HG03571 (cell line): ENCODE data around the gene CKAP2L.
A peak's percentile ranks its signal among the peaks of the same experiment; 100 is the strongest.

ENCODE experiments used
- ATAC-seq: cut with Tn5 transposase; IDR thresholded peaks from one replicate; pipeline ENCODE4 v1.9.1; 2021; ENCODE audit not compliant: unreplicated experiment

The CKAP2L gene

GRCh38 chr2:112764071-112765044 is at the start of gene CKAP2L:
CKAP2L (minus strand) TSS chr2:112764609; CDS start chr2:112764598, 11 bp downstream.
- peak; percentile 95 for ATAC-seq

- ATAC-seq = no peak
Observed at GRCh38 chr2:112813280-112813966, 49.0 kb upstream of the CKAP2L start.

- no peak for ATAC-seq
Observed at GRCh38 chr2:112812318-112813267, 48.2 kb upstream of the CKAP2L start.

- no peak for ATAC-seq
Observed at GRCh38 chr2:112811841-112812306, 47.5 kb upstream of the CKAP2L start.

GRCh38 chr2:112811276-112811831 is 46.9 kb upstream of the CKAP2L start:
- ATAC-seq = no peak

GRCh38 chr2:112809112-112809511 is 44.7 kb upstream of the CKAP2L start:
- no peak for ATAC-seq

GRCh38 chr2:112807233-112807807 is 42.9 kb upstream of the CKAP2L start:
- ATAC-seq = no peak

GRCh38 chr2:112805542-112805941 is 41.1 kb upstream of the CKAP2L start:
- ATAC-seq = no peak

GRCh38 chr2:112803691-112804521 is 39.5 kb upstream of the CKAP2L start:
- ATAC-seq = no peak

GRCh38 chr2:112800881-112801583 is 36.6 kb upstream of the CKAP2L start:
- no peak for ATAC-seq

GRCh38 chr2:112798979-112799975 is 34.9 kb upstream of the CKAP2L start:
- ATAC-seq = no peak

- no peak for ATAC-seq
Observed at GRCh38 chr2:112796486-112796885, 32.1 kb upstream of the CKAP2L start.

GRCh38 chr2:112795774-112796173 is 31.4 kb upstream of the CKAP2L start:
- ATAC-seq = no peak

- no peak for ATAC-seq
Observed at GRCh38 chr2:112794841-112795240, 30.4 kb upstream of the CKAP2L start.

GRCh38 chr2:112794131-112794733 is 29.8 kb upstream of the CKAP2L start:
- ATAC-seq = no peak

- no peak for ATAC-seq
Observed at GRCh38 chr2:112793449-112793978, 29.1 kb upstream of the CKAP2L start.

GRCh38 chr2:112792419-112792818 is 28.0 kb upstream of the CKAP2L start:
- no peak for ATAC-seq
